Heart left ventricle (tissue), 16 donors: Measurements from ENCODE around the gene VAX1. TPM values are rescaled to one million over a fixed set of nuclear protein-coding genes. Genes with fewer than 3 reads are reported as not detected.

ENCODE experiments used
- ATAC-seq, 4 donors: fragments of 200-7000 bp; cut with Tn5 transposase; one replicate each; pipeline ENCODE4 v1.9.1; 2020 to 2022; ENCODE audit warnings: moderate library complexity in 4 of 4, mild to moderate bottlenecking in 3 of 4, moderate number of reproducible peaks in 1 of 4
- DNase-seq, 5 donors: peaks; one replicate each; pipeline ENCODE4 v3.0.0-alpha.2; 2020
- H3K27ac ChIP-seq, 12 donors: fragments of 200-600 bp; sonication (generic) in 4 of 12; one replicate each; pipeline versions ENCODE4 v1.5.0 to v1.8.0; 2016 to 2022; ENCODE audit warnings: mild to moderate bottlenecking in 2 of 12
- H3K27me3 ChIP-seq, 9 donors: fragments of 200-600 bp; sonication (generic) in 2 of 9; one replicate each; pipeline versions ENCODE4 v1.5.1 to v1.8.0; 2016 to 2022; ENCODE audit warnings: mild to moderate bottlenecking in 3 of 9
- H3K36me3 ChIP-seq, 9 donors: fragments of 200-600 bp; sonication (generic) in 2 of 9; one replicate each; pipeline versions ENCODE4 v1.5.0 to v1.8.0; 2018 to 2022; ENCODE audit warnings: mild to moderate bottlenecking in 2 of 9
- H3K4me1 ChIP-seq, 12 donors: fragments of 200-600 bp; sonication (generic) in 4 of 12; one replicate each; pipeline versions ENCODE4 v1.5.0 to v1.8.0; 2016 to 2022; ENCODE audit warnings: mild to moderate bottlenecking in 3 of 12
- H3K4me3 ChIP-seq, 12 donors: fragments of 200-600 bp; sonication (generic) in 4 of 12; one replicate each; pipeline versions ENCODE4 v1.5.0 to v1.8.0; 2017 to 2022; ENCODE audit warnings: mild to moderate bottlenecking in 9 of 12, moderate library complexity in 4 of 12
- H3K9me3 ChIP-seq, 12 donors: fragments of 200-600 bp; sonication (generic) in 4 of 12; one replicate each; pipeline versions ENCODE4 v1.5.0 to v1.8.0; 2016 to 2022; ENCODE audit warnings: mild to moderate bottlenecking in 1 of 12
- POLR2A ChIP-seq, 2 donors: fragments of 450-650 bp; IDR thresholded peaks; one replicate each; pipeline ENCODE4 v1.6.1; 2017; ENCODE audit warnings: antibody characterized with exemption in 2 of 2, mild to moderate bottlenecking in 2 of 2, moderate library complexity in 2 of 2
- WGBS, 4 donors: extraction: QIAGEN DNeasy Blood & Tissue Kit in 2 of 4; methylation state at CpG; one replicate each; pipeline versions ENCODE4 v1.1.5 to v1.1.7; 2013 to 2018; 5-methylcytosine and 5-hydroxymethylcytosine counted together
- intact Hi-C, 10 donors: fragments of 100-400 bp; cut with DNase I; formaldehyde crosslinking; loops; one replicate each; pipeline versions ENCODE4 v1.11.1 to v1.14.2; 2022
- polyA plus RNA-seq, 2 donors: library from polyadenylated mRNA; stranded (reverse); fragments of 200-250 nt; gene quantifications; one replicate each; pipeline ENCODE4 v1.2.3, GENCODE V29; 2013
- total RNA-seq, 9 donors: library from RNA; depleted of rRNA in 2 of 9; stranded (reverse); fragments of >200 nt in 2 of 9; fragmentation: NEBNext Ultra II Directional in 3 of 9; extraction: Animal tissue kit (Norgen Biotek cat#: 25700) in 3 of 9; gene quantifications; one replicate each; pipeline versions ENCODE4 v1.1.0 to v1.2.4, GENCODE V29; 2016 to 2023
- TF ChIP-seq, protein P1 (sequence below), 12 donors: fragments of 200-600 bp; sonication (generic) in 4 of 12; IDR thresholded peaks; one replicate each; pipeline versions ENCODE4 v1.5.0 to v1.8.0; 2018 to 2022; ENCODE audit warnings: antibody characterized with exemption in 12 of 12, mild to moderate bottlenecking in 5 of 12
- donor health status: ischemic (EF 13 %, LVEDD 7.1; RV severe dilation, severe dysfunction).
- donor health status: healthy with polysubstance abuse.
- donor health status: DM: no; HTN: yes; CAD: no.
- donor health status: DM: no; HTN: no; CAD: no.
- donor health status: ischemic (EF 25% LVEDD 6.9; RV normal size, moderate dysfunction).
- donor health status: ischemic (EF 25% LVEDD 5.7; RV mildly dilated, moderate dysfunction).
- donor health status: healthy.
- donor health status: DM: yes; HTN: yes; CAD: no.
- donor health status: ischemic (EF 35%, LVEDD 5.7; RV mildly dilated, moderate dysfunction).
- donor health status: nonischemic (EF 11% LVEDD 7.7; RV severe dilation, severe dysfunction).
- donor health status: DM: yes; HTN: yes; CAD: no.
- donor health status: PGD.
- donor health status: ischemic (EF 29% LVEDD 5.4; RV normal size, mild dysfunction).
- donor health status: nonischemic (EF 23%, LVEDD 6.1; RV moderate dilation, normal function).

Gene VAX1
- total and polyA plus RNA-seq, 11 donors = not detected

DNA sequence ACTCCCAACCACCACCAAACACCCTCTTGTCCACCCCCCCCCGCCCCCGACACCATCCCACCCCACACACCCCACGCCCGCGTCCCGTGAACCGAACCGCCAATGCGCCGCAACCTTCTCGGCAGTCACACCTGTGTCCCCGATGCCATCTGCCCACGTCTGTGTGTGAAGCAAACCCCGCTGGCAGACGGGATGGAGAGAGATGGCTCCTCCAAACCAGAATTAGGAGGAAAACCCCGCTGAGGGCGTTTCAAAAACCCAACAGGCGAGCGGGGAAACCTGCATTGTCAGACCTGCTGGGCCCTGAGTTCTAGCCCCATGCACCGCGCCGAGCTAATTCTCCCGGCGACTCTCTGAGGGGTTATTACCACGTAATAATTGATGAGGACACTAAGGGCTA lies 30.7 kb upstream of the VAX1 start:
- WGBS, 4 donors = 4 to 9% (median 6%) methylated on average over 17 to 25 of the region's 25 CpGs
- no peak for DNase-seq
- H3K4me3 ChIP-seq = no peak overlapping the region
- no peak for ATAC-seq
- peaks cover 66 to 100% (median 97%) of the 10 kb centered on the region in 9 donors for H3K27me3 ChIP-seq
- H3K4me1 ChIP-seq = peaks cover 0 to 33% (median 14%) of the 10 kb centered on the region in 12 donors
- intact Hi-C loops = loop anchor here in 1 of 10 donors (10.0 kb wide), 1 partner anchor 484 kb away; no protein-coding TSS in a partner anchor
- no peaks in the 10 kb centered on the region for H3K36me3 ChIP-seq
- TF ChIP-seq, protein P1, sequence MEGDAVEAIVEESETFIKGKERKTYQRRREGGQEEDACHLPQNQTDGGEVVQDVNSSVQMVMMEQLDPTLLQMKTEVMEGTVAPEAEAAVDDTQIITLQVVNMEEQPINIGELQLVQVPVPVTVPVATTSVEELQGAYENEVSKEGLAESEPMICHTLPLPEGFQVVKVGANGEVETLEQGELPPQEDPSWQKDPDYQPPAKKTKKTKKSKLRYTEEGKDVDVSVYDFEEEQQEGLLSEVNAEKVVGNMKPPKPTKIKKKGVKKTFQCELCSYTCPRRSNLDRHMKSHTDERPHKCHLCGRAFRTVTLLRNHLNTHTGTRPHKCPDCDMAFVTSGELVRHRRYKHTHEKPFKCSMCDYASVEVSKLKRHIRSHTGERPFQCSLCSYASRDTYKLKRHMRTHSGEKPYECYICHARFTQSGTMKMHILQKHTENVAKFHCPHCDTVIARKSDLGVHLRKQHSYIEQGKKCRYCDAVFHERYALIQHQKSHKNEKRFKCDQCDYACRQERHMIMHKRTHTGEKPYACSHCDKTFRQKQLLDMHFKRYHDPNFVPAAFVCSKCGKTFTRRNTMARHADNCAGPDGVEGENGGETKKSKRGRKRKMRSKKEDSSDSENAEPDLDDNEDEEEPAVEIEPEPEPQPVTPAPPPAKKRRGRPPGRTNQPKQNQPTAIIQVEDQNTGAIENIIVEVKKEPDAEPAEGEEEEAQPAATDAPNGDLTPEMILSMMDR (IDR thresholded peaks at IDR 0.05) = no peak
- no peak for TF ChIP-seq POLR2A (IDR thresholded peaks at IDR 0.05)
- no peak overlapping the region for H3K27ac ChIP-seq
- H3K9me3 ChIP-seq = no peaks in the 10 kb centered on the region

DNA sequence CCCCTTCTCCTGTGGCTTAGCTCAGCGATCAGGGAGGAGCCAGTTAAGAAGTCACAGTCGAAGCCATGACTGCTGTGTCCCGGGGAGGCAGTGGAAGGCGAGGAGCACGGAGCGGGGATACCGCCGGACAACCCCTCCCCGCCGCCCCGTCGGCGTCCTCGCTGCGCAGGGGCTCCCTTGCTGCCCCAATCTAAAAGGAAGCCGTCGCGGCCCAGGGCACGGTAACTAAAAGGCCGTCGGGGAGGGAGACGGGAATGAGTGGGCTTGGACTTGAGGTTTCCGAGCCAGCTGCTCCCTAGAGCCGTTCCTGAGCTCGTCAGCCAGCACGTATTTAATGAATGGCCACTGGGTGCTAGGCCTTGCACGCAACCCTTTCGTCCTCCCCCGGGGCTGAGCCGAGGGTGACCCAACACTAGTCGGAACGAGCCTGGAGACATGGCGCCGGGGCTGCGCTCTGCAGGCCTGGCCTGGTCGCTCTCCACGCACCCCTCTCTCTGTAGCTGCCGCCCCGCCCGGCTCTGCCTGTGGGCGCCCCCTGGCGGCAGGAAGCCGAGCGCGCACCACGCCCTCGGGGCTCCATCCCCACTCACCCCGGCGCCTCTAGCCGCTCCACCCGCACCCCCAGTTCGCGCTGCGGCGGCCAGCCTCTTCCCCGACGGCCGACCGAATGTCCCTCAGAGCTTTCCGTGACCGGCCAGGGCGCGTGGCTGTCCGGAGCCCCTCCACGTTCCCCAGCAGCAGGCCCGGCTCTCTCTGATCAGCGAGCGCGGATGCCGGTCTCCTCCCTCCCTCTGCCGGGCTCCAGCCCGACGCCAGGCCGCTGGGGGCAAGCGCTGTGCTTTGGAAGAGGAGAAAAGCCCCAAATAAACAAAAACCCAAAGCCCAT lies 30.0 kb upstream of the VAX1 start:
- no peak for TF ChIP-seq POLR2A (IDR thresholded peaks at IDR 0.05)
- TF ChIP-seq, protein P1 (IDR thresholded peaks at IDR 0.05) = peak; percentile 58 to 90 (median 77)
- intact Hi-C loops = loop anchor here in 5 of 10 donors (2.0 to 10.0 kb wide), 4 partner anchors 367 to 483 kb away; no protein-coding TSS in a partner anchor

DNA sequence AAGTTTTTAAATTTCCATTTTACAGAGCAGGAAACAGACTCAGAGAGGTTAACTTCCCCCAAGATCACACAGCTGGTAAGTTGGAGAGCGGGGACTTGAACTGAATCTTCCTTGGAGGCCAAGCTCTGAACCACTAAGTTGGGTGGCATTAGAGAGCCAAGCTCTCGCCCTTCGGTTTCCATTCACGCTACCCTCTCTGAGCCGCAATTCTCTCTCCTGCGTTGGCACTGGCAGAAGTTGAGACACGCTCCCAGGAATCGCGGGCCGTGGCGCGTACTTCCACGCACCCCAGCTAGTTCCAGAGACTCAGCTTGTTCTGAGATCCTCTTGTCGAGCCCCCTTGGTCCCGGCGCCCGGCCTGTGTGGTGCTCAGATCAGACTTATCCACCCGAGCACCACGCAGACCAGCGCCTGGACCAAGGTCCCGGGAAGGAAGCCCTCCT lies 29.3 kb upstream of the VAX1 start:
- H3K27me3 ChIP-seq = peaks cover 71 to 100% (median 98%) of the 10 kb centered on the region in 9 donors
- TF ChIP-seq POLR2A (IDR thresholded peaks at IDR 0.05) = no peak
- TF ChIP-seq, protein P1 (IDR thresholded peaks at IDR 0.05) = no peak
- no peaks in the 10 kb centered on the region for H3K36me3 ChIP-seq
- no peak overlapping the region for H3K27ac ChIP-seq
- H3K9me3 ChIP-seq = no peaks in the 10 kb centered on the region
- WGBS, 4 donors = 10 to 20% (median 13%) methylated on average over 17 to 21 of the region's 21 CpGs
- peaks cover 0 to 46% (median 25%) of the 10 kb centered on the region in 12 donors for H3K4me1 ChIP-seq
- H3K4me3 ChIP-seq = no peak overlapping the region
- no peak for ATAC-seq
- intact Hi-C loops = loop anchor here in 5 of 10 donors (2.0 to 10.0 kb wide), 4 partner anchors 367 to 483 kb away; no protein-coding TSS in a partner anchor
- no peak for DNase-seq

More for the DNA sequence above, 30.0 kb upstream of the VAX1 start:
- H3K36me3 ChIP-seq = no peaks in the 10 kb centered on the region
- no peaks in the 10 kb centered on the region for H3K9me3 ChIP-seq
- 2 to 3% (median 2%) methylated on average over 48 to 75 of the region's 75 CpGs for WGBS, 4 donors
- no peak overlapping the region for H3K27ac ChIP-seq
- DNase-seq = peak; percentile 38 to 84 (median 55)
- peaks cover 0 to 40% (median 20%) of the 10 kb centered on the region in 12 donors for H3K4me1 ChIP-seq
- peaks cover 70 to 100% (median 98%) of the 10 kb centered on the region in 9 donors for H3K27me3 ChIP-seq
- ATAC-seq = peak; percentile 58 to 95 (median 86)
- H3K4me3 ChIP-seq = peak overlapping the region in 9 of 12 donors; percentile 0 to 28 (median 11)
